ENCODE measurements around the gene POLL.

Gene POLL

DNA sequence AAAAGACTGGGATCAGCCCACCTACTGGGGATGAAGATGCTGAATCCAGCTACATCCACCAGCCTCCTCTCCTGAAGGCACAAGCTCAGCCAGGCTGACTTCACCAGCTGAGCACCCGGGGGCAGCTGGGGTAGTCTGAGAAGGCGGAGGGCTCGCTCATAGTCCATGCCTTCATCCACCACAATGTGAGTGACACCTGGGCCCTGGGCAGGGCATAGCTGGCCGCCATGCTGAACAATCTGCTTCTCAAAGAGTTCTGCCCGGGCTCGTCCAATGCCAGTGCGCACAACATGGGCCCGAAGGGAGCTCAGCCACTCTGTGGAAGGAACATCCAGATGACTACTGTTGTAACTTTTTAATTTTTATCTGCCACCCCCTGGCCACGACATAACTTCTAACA, 2.2 kb downstream of the POLL start:
- peaks cover 13% of the 10 kb centered on the region in 2 donors for H3K4me1 ChIP-seq (ENCODE audit: control insufficient read depth in 2 of 2, insufficient read depth in 2 of 2, low read length in 2 of 2)
- no peak overlapping the region for H3K4me3 ChIP-seq (ENCODE audit: low read length in 2 of 2)
- H3K9ac ChIP-seq (ENCODE audit: low read depth in 1 of 2, low read length in 2 of 2) = no peak overlapping the region
- no peaks in the 10 kb centered on the region for H3K27me3 ChIP-seq (ENCODE audit: control insufficient read depth in 2 of 2, insufficient read depth in 2 of 2, low read length in 2 of 2)
- no peak overlapping the region for H3K27ac ChIP-seq (ENCODE audit: low read depth in 2 of 2, low read length in 2 of 2)
- no peaks in the 10 kb centered on the region for H3K9me3 ChIP-seq (ENCODE audit: control insufficient read depth in 2 of 2, low read length in 2 of 2)
- H3K36me3 ChIP-seq (ENCODE audit: control insufficient read depth in 2 of 2, insufficient read depth in 2 of 2, low read length in 2 of 2) = peaks cover 14 to 25% of the 10 kb centered on the region in 2 donors

DNA sequence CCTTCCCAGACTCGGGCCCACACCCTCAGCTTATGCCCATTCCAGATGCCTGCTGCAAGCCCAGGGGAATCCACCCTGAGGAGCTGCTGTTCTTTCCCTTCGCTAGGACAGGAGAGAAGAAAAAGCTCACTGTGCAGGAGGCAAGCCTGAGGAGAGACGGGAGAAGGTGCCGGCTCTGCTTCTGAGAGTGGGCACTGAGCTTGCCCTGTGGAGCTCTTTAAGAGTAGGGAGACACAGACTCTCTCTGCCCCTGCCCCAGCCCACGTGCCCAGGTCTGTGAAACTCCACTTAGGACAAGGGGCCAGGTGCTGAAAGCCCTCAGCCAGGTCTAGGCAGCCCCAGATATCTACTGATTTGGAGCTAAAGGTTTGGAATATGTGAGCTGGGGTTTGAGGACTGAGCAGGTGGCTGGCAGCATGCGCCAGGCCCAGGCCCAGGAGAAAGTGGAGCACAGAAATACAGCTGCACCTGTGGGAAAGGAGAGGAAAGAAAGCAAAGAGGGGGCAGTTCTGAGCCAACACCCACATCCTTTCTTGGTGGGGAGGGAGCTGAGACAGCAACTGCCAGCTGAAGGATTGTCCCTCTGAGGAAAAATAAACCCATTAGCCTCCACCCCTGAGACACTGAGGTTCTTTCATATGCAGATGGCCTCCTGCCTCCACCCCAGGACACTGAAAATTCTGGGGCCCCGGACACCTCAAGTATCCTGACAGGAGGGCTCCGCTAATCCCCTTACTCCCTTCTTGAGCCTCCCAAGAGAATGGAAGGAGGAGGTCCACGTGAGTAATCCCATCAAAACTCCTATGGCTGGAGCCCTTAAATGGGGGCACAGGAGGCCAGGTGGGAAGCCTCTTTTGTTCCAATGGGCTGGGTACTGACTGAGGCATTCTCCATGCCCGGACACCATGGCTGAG, 7.3 kb downstream of the POLL start:
- H3K36me3 ChIP-seq (ENCODE audit: control insufficient read depth in 2 of 2, insufficient read depth in 2 of 2, low read length in 2 of 2) = peaks cover 24 to 41% of the 10 kb centered on the region in 2 donors
- H3K4me1 ChIP-seq (ENCODE audit: control insufficient read depth in 2 of 2, insufficient read depth in 2 of 2, low read length in 2 of 2) = no peaks in the 10 kb centered on the region
- no peak overlapping the region for H3K9ac ChIP-seq (ENCODE audit: low read depth in 1 of 2, low read length in 2 of 2)
- H3K4me3 ChIP-seq (ENCODE audit: low read length in 2 of 2) = no peak overlapping the region
- H3K27ac ChIP-seq (ENCODE audit: low read depth in 2 of 2, low read length in 2 of 2) = no peak overlapping the region
- no peaks in the 10 kb centered on the region for H3K9me3 ChIP-seq (ENCODE audit: control insufficient read depth in 2 of 2, low read length in 2 of 2)
- no peaks in the 10 kb centered on the region for H3K27me3 ChIP-seq (ENCODE audit: control insufficient read depth in 2 of 2, insufficient read depth in 2 of 2, low read length in 2 of 2)

DNA sequence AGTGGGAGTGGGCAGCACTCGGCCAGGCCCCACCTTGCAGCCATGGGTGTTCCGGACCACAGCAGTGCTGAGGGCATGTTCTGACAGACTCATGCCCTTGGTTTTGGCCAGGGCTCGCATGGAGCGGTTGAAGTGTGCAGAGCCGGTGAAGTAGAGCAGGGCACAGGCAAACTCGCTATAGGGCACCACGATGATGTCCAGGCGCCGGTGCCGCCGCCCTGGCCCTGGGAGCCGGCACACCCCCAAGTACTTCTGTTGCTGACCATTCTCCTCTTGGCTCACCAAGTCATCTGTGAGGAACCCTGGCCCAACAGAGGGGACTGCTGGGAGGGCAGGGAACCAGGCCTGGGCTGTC, 8.6 kb downstream of the POLL start:
- Histone ChIP-seq H3K27ac (ENCODE audit: low read depth in 2 of 2, low read length in 2 of 2) (no peak overlapping the region), H3K27me3 (ENCODE audit: control insufficient read depth in 2 of 2, insufficient read depth in 2 of 2, low read length in 2 of 2) (no peaks in the 10 kb centered on the region), H3K36me3 (ENCODE audit: control insufficient read depth in 2 of 2, insufficient read depth in 2 of 2, low read length in 2 of 2) (peaks cover 24 to 36% of the 10 kb centered on the region in 2 donors), H3K4me3 (ENCODE audit: low read length in 2 of 2) (no peak overlapping the region), H3K4me1 (ENCODE audit: control insufficient read depth in 2 of 2, insufficient read depth in 2 of 2, low read length in 2 of 2) (no peaks in the 10 kb centered on the region), H3K9me3 (ENCODE audit: control insufficient read depth in 2 of 2, low read length in 2 of 2) (no peaks in the 10 kb centered on the region), H3K9ac (ENCODE audit: low read depth in 1 of 2, low read length in 2 of 2) (no peak overlapping the region)

DNA sequence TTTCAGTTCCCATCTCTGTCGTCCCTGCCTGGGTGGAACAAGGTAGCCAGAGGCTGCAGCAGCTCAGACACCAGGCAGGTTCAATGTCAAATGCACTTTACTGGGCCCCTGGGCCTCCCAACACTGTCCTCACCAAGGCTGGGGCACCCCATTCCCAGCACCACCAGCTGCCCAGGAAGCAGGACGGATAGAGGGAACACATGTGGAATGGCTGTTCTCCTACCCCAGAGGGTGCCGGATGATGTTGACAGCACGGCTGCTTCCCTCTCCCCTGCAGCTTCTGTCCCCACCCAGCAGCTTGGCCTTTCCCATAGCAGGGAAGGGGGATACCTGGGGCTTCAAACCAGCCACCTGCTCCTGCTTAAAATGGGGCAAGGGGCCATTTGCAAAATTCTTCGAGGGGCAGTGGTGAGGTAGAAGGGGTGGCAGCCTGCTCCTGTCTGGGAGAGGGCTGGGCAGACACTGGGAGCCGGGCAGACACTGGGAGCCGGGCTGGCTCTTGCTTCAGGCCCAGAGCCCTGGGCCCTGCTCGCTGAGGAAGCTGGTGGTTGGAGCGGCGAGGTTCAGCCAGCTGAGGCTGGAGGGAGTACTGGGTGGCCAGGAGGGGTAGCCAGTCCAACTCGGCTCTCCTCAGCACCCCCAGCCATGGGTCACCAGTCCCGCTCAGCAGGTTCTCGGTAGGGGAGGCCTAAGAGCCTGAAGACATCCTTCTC, 9.1 kb downstream of the POLL start:
- no peak overlapping the region for H3K4me3 ChIP-seq (ENCODE audit: low read length in 2 of 2)
- no peaks in the 10 kb centered on the region for H3K27me3 ChIP-seq (ENCODE audit: control insufficient read depth in 2 of 2, insufficient read depth in 2 of 2, low read length in 2 of 2)
- no peaks in the 10 kb centered on the region for H3K9me3 ChIP-seq (ENCODE audit: control insufficient read depth in 2 of 2, low read length in 2 of 2)
- no peak overlapping the region for H3K27ac ChIP-seq (ENCODE audit: low read depth in 2 of 2, low read length in 2 of 2)
- H3K36me3 ChIP-seq (ENCODE audit: control insufficient read depth in 2 of 2, insufficient read depth in 2 of 2, low read length in 2 of 2) = peaks cover 24 to 35% of the 10 kb centered on the region in 2 donors
- no peak overlapping the region for H3K9ac ChIP-seq (ENCODE audit: low read depth in 1 of 2, low read length in 2 of 2)
- no peaks in the 10 kb centered on the region for H3K4me1 ChIP-seq (ENCODE audit: control insufficient read depth in 2 of 2, insufficient read depth in 2 of 2, low read length in 2 of 2)

DNA sequence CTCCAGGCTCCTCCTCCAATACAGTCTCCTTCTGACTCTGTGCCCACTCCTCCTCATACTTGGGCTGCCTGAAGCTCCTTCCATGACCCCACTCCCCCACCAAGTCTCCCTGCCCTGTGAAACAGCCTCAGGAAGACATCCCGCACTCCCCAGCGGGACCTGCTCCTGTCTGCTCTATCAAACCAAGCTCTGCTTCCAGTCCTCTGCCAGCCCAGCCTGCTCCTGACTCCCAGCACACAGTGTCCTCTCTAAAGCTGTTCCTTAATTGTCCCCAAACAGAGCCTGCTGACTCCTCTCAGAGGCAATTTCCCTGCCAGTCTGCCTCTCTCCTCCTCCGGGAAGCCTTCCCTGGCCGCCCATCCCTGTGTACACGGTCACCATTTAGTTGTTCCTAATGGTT, 9.9 kb downstream of the POLL start:
- Histone ChIP-seq H3K9me3 (ENCODE audit: control insufficient read depth in 2 of 2, low read length in 2 of 2) (no peaks in the 10 kb centered on the region), H3K4me3 (ENCODE audit: low read length in 2 of 2) (no peak overlapping the region), H3K36me3 (ENCODE audit: control insufficient read depth in 2 of 2, insufficient read depth in 2 of 2, low read length in 2 of 2) (peaks cover 21 to 27% of the 10 kb centered on the region in 2 donors), H3K9ac (ENCODE audit: low read depth in 1 of 2, low read length in 2 of 2) (no peak overlapping the region), H3K4me1 (ENCODE audit: control insufficient read depth in 2 of 2, insufficient read depth in 2 of 2, low read length in 2 of 2) (no peaks in the 10 kb centered on the region), H3K27me3 (ENCODE audit: control insufficient read depth in 2 of 2, insufficient read depth in 2 of 2, low read length in 2 of 2) (no peaks in the 10 kb centered on the region), H3K27ac (ENCODE audit: low read depth in 2 of 2, low read length in 2 of 2) (no peak overlapping the region)

DNA sequence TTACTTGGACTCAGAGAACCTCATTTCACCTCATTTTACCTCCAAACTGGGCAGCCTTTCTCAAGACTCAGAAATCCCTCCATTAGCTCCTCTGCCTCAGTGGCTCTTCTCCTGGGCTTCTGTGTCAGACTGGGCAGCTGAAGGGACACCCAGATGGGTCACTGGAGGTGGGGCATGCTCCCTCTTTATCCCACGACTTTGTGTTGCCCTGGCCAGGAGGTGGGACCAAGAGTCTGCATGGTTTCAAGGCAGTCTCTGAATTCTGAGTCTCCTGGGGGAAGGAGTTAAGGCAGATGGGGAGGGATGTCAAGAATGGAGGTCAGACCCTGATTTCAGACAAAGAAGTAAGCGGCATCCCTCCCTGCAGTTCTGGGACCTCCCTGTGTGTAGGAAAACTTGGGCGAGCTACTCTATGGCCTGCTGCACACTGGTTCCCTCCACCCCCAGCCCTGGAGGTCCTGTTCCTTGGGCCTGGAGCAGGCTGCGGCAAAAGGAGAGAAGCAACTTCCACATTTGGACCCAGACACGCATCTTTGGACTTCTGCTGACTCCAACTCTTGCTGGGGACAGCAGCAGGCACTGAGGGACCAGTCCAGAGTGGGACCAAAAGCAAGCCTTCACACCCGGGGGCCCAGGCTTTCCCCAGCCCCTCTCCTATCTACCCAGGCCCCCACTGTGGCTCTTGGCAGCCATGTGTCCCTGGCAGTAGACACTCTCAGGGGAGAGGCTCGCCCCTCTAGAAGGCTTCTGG, 10.8 kb downstream of the POLL start:
- Histone ChIP-seq H3K9ac (ENCODE audit: low read depth in 1 of 2, low read length in 2 of 2) (no peak overlapping the region), H3K27me3 (ENCODE audit: control insufficient read depth in 2 of 2, insufficient read depth in 2 of 2, low read length in 2 of 2) (no peaks in the 10 kb centered on the region), H3K9me3 (ENCODE audit: control insufficient read depth in 2 of 2, low read length in 2 of 2) (peaks cover 0 to 4% of the 10 kb centered on the region in 2 donors), H3K4me1 (ENCODE audit: control insufficient read depth in 2 of 2, insufficient read depth in 2 of 2, low read length in 2 of 2) (no peaks in the 10 kb centered on the region), H3K36me3 (ENCODE audit: control insufficient read depth in 2 of 2, insufficient read depth in 2 of 2, low read length in 2 of 2) (peaks cover 14 to 25% of the 10 kb centered on the region in 2 donors), H3K4me3 (ENCODE audit: low read length in 2 of 2) (no peak overlapping the region), H3K27ac (ENCODE audit: low read depth in 2 of 2, low read length in 2 of 2) (no peak overlapping the region)

GRCh38 chr10:101576211-101576863, 11.7 kb downstream of the POLL start:
- H3K4me1 ChIP-seq (ENCODE audit: control insufficient read depth in 2 of 2, insufficient read depth in 2 of 2, low read length in 2 of 2) = no peaks in the 10 kb centered on the region

DNA sequence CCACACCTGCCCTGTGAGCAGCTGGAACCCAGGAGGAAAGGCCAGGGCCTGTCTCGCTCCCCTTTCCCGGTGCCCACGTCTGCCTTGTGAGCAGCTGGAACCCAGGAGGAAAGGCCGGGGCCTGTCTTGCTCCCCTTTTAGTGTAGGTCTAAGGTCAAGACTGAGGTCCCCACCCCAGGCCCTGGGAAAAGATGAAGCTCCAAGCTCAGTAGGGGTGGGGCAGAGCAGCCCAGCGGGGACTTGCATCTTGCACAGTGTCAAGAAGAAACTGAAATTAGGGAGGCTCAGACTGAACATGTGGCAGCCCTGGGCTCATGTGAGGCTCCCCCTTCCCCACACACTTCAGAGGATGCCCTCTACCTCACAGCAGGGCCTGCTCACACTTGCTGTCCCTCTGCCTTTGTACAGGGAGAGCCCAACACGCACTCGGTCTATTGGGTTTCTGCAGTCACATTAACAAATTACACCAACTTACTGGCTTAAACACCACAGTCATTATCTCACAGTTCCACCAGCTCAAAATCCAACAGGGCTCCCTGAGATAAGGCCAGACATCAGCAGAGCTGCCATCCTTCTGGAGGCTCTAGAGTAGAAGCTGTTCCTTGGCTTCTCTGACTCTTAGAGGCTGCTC, 12.4 kb downstream of the POLL start:
- peaks cover 0 to 4% of the 10 kb centered on the region in 2 donors for H3K9me3 ChIP-seq (ENCODE audit: control insufficient read depth in 2 of 2, low read length in 2 of 2)
- H3K36me3 ChIP-seq (ENCODE audit: control insufficient read depth in 2 of 2, insufficient read depth in 2 of 2, low read length in 2 of 2) = peaks cover 10 to 16% of the 10 kb centered on the region in 2 donors
- peaks cover 0 to under 1% of the 10 kb centered on the region in 2 donors for H3K4me1 ChIP-seq (ENCODE audit: control insufficient read depth in 2 of 2, insufficient read depth in 2 of 2, low read length in 2 of 2)
- no peak overlapping the region for H3K27ac ChIP-seq (ENCODE audit: low read depth in 2 of 2, low read length in 2 of 2)
- no peak overlapping the region for H3K4me3 ChIP-seq (ENCODE audit: low read length in 2 of 2)
- no peaks in the 10 kb centered on the region for H3K27me3 ChIP-seq (ENCODE audit: control insufficient read depth in 2 of 2, insufficient read depth in 2 of 2, low read length in 2 of 2)
- no peak overlapping the region for H3K9ac ChIP-seq (ENCODE audit: low read depth in 1 of 2, low read length in 2 of 2)

More at GRCh38 chr10:101576211-101576863, 11.7 kb downstream of the POLL start:
- Histone ChIP-seq H3K4me3 (ENCODE audit: low read length in 2 of 2) (no peak overlapping the region), H3K27me3 (ENCODE audit: control insufficient read depth in 2 of 2, insufficient read depth in 2 of 2, low read length in 2 of 2) (no peaks in the 10 kb centered on the region), H3K27ac (ENCODE audit: low read depth in 2 of 2, low read length in 2 of 2) (no peak overlapping the region), H3K36me3 (ENCODE audit: control insufficient read depth in 2 of 2, insufficient read depth in 2 of 2, low read length in 2 of 2) (peaks cover 12 to 21% of the 10 kb centered on the region in 2 donors), H3K9ac (ENCODE audit: low read depth in 1 of 2, low read length in 2 of 2) (no peak overlapping the region), H3K9me3 (ENCODE audit: control insufficient read depth in 2 of 2, low read length in 2 of 2) (peaks cover 0 to 4% of the 10 kb centered on the region in 2 donors)

DNA sequence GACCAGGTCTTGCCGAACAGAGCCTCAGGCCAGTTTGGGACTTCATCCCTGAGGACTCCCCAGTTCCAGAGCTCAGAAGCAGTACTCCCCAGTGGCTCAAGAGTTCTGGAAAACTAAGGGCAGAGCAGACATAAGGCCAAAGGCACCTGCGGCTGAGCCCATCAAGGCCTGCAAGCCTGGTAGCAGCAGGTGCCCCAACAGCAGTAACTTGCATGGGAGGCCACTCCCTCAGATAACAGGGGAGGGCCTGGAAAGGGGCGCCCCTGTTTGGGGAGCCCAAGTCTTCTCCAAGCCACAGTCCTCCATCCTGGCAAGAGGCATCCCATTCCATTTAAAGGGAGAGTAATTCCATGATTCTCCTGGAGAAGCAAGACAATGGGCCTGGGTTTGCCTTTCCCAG, 13.0 kb downstream of the POLL start:
- Histone ChIP-seq H3K27ac (ENCODE audit: low read depth in 2 of 2, low read length in 2 of 2) (no peak overlapping the region), H3K36me3 (ENCODE audit: control insufficient read depth in 2 of 2, insufficient read depth in 2 of 2, low read length in 2 of 2) (peaks cover 10% of the 10 kb centered on the region in 2 donors), H3K4me1 (ENCODE audit: control insufficient read depth in 2 of 2, insufficient read depth in 2 of 2, low read length in 2 of 2) (peaks cover 3 to 6% of the 10 kb centered on the region in 2 donors), H3K9me3 (ENCODE audit: control insufficient read depth in 2 of 2, low read length in 2 of 2) (peaks cover 0 to 4% of the 10 kb centered on the region in 2 donors), H3K4me3 (ENCODE audit: low read length in 2 of 2) (no peak overlapping the region), H3K9ac (ENCODE audit: low read depth in 1 of 2, low read length in 2 of 2) (no peak overlapping the region), H3K27me3 (ENCODE audit: control insufficient read depth in 2 of 2, insufficient read depth in 2 of 2, low read length in 2 of 2) (no peaks in the 10 kb centered on the region)

Data from mucosa of rectum (tissue), 2 donors.